Nephron (organoid): ENCODE data around the gene CEBPZ.
"Not testable (repeated sequence)": the region's sequence is repeated elsewhere in the genome, so short reads cannot be mapped to it uniquely, and the experiment has no call there.

Experiments
- H3K27ac Mint-ChIP-seq, 3 experiments: 2 replicates each; pipeline ENCODE4 v1.8.0; 2020; ENCODE audit warnings: mixed read lengths in 3 of 3, mild to moderate bottlenecking in 2 of 3, moderate library complexity in 1 of 3
- H3K27me3 Mint-ChIP-seq: 2 replicates; pipeline ENCODE4 v1.8.0; 2021; ENCODE audit warnings: low read depth, mild to moderate bottlenecking, moderate library complexity, mixed read lengths
- H3K36me3 Mint-ChIP-seq: 2 replicates; pipeline ENCODE4 v1.8.0; 2020; ENCODE audit warnings: low read depth, mixed read lengths
- H3K4me1 Mint-ChIP-seq: 2 replicates; pipeline ENCODE4 v1.8.0; 2020; ENCODE audit warnings: mixed read lengths
- H3K4me3 Mint-ChIP-seq, 3 experiments: 2 replicates each; pipeline ENCODE4 v1.8.0; 2020; ENCODE audit warnings: mild to moderate bottlenecking in 3 of 3, mixed read lengths in 3 of 3, moderate library complexity in 2 of 3
- H3K9me3 Mint-ChIP-seq: 2 replicates; pipeline ENCODE4 v1.8.0; 2020; ENCODE audit warnings: mixed read lengths
- CTCF ChIP-seq, 3 experiments: fragments of 200-600 bp; sonication (generic); IDR thresholded peaks; one replicate each; pipeline ENCODE4 v1.5.0; 2021; ENCODE audit warnings: antibody characterized with exemption in 3 of 3; ENCODE audit not compliant: unreplicated experiment in 3 of 3

Gene CEBPZ

GRCh38 chr2:37211939-37212338 lies 19.5 kb downstream of the CEBPZ start:
- Mint-ChIP-seq H3K9me3 (peaks cover 24% of the 10 kb centered on the region), H3K27ac (no peak overlapping the region), H3K27me3 (no peaks in the 10 kb centered on the region), H3K36me3 (peaks cover 73% of the 10 kb centered on the region), H3K4me3 (no peak overlapping the region), H3K4me1 (no peaks in the 10 kb centered on the region)
- TF ChIP-seq CTCF (IDR thresholded peaks at IDR 0.05; ENCODE audit: unreplicated experiment in 3 of 3): no peak

GRCh38 chr2:37211212-37211611 lies 20.2 kb downstream of the CEBPZ start:
- Mint-ChIP-seq H3K27ac (no peak overlapping the region), H3K4me1 (no peaks in the 10 kb centered on the region), H3K9me3 (peaks cover 28% of the 10 kb centered on the region), H3K4me3 (no peak overlapping the region), H3K27me3 (no peaks in the 10 kb centered on the region), H3K36me3 (peaks cover 75% of the 10 kb centered on the region)
- no peak for TF ChIP-seq CTCF (IDR thresholded peaks at IDR 0.05; ENCODE audit: unreplicated experiment in 3 of 3)

GRCh38 chr2:37206760-37207159 lies 24.6 kb downstream of the CEBPZ start:
- H3K4me1 Mint-ChIP-seq, H3K27me3 Mint-ChIP-seq, H3K4me3 Mint-ChIP-seq, H3K27ac Mint-ChIP-seq: not testable (repeated sequence)
- H3K9me3 Mint-ChIP-seq: peaks cover 42% of the 10 kb centered on the region
- H3K36me3 Mint-ChIP-seq: peaks cover 94% of the 10 kb centered on the region

- H3K27me3 Mint-ChIP-seq: no peaks in the 10 kb centered on the region
- no peak overlapping the region for H3K27ac Mint-ChIP-seq
- no peaks in the 10 kb centered on the region for H3K4me1 Mint-ChIP-seq
- H3K36me3 Mint-ChIP-seq: peaks cover 92% of the 10 kb centered on the region
- H3K9me3 Mint-ChIP-seq: peaks cover 42% of the 10 kb centered on the region
- no peak overlapping the region for H3K4me3 Mint-ChIP-seq
- TF ChIP-seq CTCF (IDR thresholded peaks at IDR 0.05; ENCODE audit: unreplicated experiment in 3 of 3): no peak
Measured at GRCh38 chr2:37205689-37206341, 25.6 kb downstream of the CEBPZ start.

- H3K27ac Mint-ChIP-seq, H3K4me1 Mint-ChIP-seq, H3K4me3 Mint-ChIP-seq, H3K27me3 Mint-ChIP-seq: not testable (repeated sequence)
- peaks cover 89% of the 10 kb centered on the region for H3K36me3 Mint-ChIP-seq
- H3K9me3 Mint-ChIP-seq: peaks cover 42% of the 10 kb centered on the region
Measured at GRCh38 chr2:37205071-37205661, 26.2 kb downstream of the CEBPZ start.

GRCh38 chr2:37203708-37204107 lies 27.7 kb downstream of the CEBPZ start:
- Mint-ChIP-seq H3K4me1 (no peaks in the 10 kb centered on the region), H3K27me3 (no peaks in the 10 kb centered on the region), H3K27ac (no peak overlapping the region), H3K36me3 (peaks cover 75% of the 10 kb centered on the region), H3K4me3 (no peak overlapping the region), H3K9me3 (peaks cover 34% of the 10 kb centered on the region)
- TF ChIP-seq CTCF (IDR thresholded peaks at IDR 0.05; ENCODE audit: unreplicated experiment in 3 of 3): no peak

- Mint-ChIP-seq H3K4me1 (no peaks in the 10 kb centered on the region), H3K27me3 (no peaks in the 10 kb centered on the region), H3K4me3 (no peak overlapping the region), H3K36me3 (peaks cover 55% of the 10 kb centered on the region), H3K9me3 (peaks cover 17% of the 10 kb centered on the region), H3K27ac (no peak overlapping the region)
- TF ChIP-seq CTCF (IDR thresholded peaks at IDR 0.05; ENCODE audit: unreplicated experiment in 3 of 3): no peak
Measured at GRCh38 chr2:37201766-37202165, 29.6 kb downstream of the CEBPZ start.
